Stimulated activated CD8-positive, alpha-beta memory T cell treated with anti-CD3 and anti-CD28 coated beads, Interleukin-7, amount 100 ng/mL, for 4 hours (primary cell): Measurements from ENCODE around the gene BRCA1.
"Not testable (repeated sequence)": the region's sequence is repeated elsewhere in the genome, so short reads cannot be mapped to it uniquely, and the experiment has no call there.

Source experiments
- DNase-seq, 2 donors: peaks; one replicate each; pipeline ENCODE4 v3.0.0-alpha.2; 2020; ENCODE audit warnings: low read depth in 2 of 2

Gene BRCA1

DNA sequence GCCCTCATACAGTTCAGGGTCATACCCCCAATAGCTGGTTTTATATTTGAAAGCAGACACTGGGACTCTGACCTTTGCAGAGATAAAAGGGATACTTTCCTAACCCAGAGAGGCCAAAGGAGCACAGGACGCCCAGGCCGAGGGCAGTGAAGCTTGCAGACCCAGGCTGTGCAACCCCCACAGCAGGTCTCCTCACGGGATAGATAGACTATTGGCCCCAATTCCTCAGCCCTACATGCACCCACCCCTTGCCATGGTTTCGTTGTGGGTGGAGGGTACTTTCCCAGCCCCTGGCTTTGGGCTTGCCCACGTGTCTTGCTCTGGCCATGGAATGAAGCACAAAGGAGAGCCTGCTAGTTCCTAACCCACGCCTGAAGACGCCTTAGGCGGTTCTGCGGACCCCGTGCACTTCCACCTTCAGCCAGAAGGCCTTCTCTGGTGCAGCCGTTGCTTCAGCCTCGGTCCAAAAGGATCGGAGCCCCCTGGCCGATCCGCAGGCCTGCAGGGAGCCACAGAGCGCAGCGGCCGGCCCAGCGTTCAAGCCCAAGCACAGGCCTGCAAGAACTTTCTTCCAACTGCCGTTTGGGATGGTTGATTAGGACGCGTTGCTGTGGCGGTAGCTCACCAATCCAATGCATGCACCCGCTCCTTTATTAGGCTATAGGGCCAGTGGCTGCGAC lies 9.8 kb upstream of the BRCA1 start:
- no peak for DNase-seq

DNA sequence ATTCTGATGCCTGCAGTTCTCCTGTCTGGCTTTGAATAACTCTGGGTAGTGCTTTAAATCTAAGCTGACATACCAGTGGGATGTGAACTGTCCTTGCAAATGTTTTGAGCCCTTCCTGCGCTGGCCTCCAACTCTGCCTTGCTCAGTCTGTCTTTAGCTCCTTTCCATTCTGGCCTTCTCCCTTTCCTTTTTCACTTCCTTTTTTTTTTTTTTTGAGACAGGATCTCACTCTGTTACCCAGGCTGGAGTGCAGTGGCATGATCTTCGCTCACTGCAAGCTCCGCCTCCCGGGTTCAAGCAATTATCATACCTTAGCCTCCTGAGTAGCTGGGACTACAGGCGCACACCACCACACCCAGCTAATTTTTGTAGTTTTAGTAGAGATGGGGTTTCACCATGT lies 8.3 kb upstream of the BRCA1 start:
- DNase-seq: not testable (repeated sequence)

DNA sequence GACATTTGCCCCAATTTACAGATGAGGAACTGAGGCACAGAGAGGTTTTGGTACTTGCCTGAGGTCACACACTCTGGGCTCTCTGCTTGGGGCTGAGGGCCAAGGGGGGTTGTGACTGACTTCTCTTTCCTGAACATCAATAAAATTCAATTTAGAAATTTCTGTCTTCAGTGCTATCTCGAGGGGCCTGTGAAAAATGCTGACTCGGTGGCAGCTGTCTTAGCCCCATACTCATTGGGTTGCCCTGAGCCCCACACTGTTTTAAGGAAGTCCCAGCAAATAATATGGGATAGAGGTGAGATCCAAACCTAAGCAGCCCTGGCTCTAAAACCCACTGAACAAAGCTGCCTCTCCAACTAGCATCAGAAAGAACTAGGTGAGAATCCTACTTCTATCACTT lies 7.0 kb upstream of the BRCA1 start:
- DNase-seq: no peak

DNA sequence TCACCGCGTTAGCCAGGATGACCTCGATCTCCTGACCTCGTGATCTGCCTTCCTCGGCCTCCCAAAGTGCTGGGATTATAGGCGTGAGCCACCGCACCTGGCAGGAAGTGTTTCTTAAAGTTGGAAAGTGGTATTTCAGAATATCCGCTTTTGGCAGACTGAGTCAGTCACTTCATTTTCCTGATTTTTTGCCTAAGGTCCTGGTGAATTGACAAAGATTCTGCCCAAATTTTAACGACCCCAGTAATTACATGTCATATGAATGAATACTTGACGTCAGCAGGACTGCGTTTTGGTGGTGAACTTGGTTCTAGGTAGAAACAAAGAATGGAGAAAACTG lies 4.5 kb upstream of the BRCA1 start:
- DNase-seq: no peak

DNA sequence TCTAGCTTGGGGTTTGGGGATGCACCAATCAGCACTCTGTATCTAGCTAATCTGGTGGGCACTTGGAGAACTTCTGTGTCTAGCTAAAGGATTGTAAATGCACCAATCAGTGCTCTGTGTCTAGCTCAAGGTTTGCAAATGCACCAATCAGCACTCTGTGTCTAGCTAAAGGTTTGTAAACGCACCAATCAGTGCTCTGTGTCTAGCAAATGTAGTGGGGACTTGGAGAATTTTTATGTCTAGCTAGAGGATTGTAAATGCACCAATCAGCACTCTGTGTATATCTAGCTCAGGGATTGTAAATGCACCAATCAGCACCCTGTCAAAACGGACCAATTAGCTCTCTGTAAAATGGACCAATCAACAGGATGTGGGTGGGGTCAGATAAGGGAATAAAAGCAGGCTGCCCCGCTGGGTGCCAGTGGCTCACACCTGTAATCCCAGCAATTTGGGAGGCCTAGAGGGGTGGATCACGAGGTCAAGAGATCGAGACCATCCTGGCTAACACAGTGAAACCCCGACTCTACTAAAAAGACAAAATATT lies 2.2 kb upstream of the BRCA1 start:
- not testable (repeated sequence) for DNase-seq

DNA sequence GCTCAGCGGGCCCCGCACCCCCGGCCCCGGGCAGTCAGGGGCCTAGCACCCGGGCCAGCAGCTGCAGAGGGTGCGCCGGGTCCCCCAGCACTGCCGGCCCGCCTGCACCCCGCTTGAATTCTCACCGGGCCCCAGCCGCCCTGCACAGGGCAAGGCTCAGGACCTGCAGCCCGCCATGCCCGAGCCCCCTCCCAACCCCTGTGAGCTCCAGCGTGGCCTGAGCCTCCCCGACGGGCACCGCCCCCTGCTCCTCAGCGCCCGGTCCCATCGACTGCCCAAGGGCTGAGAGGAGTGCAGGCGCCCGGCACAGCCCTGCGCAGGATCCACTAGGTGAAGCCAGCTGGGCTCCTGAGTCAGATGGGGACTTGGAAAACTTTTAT lies 1.7 kb upstream of the BRCA1 start:
- DNase-seq: no peak

DNA sequence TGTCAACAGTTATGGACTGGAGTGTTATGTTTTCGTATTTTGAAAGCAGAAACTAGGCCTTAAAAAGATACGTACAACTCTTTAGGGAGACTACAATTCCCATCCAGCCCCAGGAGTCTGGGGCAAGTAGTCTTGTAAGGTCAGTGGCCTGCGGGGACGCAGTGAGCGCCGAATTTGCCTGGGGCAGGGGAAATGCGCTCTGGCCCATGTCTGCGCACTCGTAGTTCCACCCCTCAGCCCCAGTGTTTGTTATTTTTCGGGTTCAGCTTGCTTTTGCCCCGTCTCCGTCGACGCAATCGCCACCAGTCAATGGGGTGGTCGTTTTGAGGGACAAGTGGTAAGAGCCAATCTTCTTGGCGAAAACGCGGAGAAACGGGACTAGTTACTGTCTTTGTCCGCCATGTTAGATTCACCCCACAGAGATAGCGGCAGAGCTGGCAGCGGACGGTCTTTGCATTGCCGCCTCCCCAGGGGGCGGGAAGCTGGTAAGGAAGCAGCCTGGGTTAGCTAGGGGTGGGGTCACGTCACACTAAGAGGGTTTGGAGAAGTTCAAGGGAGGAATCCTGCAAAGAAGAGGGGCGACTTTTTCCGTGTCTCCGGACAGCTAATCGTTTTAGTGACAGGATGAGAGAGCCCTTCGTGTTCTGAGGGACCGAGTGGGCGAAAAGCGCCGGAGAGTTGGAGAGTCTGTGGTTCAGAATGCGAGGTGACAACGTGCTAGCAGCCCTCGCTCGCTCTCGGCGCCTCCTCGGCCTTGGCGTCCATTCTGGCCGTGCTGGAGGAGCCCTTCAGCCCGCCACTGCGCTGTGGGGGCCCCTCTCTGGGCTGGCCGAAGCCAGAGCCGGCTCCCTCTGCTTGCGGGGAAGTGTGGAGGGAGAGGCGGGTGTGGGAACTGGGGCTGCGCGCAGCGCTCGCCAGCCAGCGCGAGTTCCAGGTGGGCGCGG lies 1.1 kb upstream of the BRCA1 start:
- DNase-seq: no peak

DNA sequence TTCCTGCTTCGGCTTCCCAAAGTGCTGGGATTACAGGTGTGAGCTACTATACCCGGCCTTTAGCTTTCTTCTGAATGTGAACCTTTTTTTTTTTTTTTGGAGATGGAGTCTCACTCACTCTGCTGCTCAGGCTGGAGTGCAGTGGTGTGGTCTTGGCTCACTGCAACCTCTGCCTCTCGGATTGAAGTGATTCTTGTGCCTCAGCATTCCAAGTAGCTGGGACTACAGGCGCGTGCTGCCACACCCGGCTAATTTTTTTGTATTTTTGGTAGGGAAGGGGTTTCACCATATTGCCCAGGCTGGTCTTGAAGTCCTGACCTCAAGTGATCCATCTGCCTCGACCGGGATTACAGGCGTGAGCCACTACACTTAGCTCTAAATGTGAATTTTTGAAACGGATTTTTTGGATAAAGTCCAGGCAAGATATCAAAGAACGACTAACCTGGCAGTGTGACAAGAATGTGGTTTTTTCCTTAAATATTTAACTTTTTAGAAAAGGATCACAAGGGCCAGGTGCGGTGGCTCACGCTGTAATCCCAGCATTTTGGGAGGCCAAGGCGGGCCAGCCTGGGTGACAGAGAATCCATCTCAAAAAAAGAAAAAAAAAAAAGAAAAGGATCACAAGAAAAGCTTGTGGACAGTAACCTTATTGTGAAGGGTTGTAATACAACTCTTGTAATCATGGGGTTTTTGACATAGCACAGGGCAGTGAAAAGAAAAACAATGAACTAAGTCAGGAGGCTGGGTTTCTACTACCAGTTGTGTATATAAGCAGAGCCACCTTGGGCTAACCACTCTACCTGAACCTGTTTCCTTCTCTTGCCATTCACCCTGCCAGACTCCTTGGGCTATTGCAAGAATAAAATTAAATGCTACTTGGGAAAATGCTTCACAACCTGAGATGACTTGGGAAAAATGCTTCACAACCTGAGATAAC lies 6.2 kb downstream of the BRCA1 start:
- DNase-seq: no peak

DNA sequence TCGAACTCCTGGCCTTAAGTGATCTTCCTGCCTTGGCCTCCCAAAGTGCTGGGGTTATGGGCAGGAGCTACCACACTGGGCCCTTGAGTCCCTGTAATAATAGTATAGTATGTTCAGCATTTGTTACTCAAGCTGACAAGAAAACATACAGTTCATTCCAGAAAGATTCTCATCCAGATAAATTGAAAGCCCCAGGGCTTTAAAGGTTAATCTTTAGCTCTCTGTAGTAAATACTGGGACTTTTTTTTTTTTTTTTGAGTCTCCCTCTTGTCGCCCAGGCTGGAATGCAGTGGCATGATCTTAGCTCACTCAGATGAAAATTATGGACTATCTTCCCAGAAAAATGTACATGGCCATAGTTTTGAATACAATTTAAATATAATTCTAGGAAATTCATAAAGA lies 11.0 kb downstream of the BRCA1 start:
- no peak for DNase-seq

DNA sequence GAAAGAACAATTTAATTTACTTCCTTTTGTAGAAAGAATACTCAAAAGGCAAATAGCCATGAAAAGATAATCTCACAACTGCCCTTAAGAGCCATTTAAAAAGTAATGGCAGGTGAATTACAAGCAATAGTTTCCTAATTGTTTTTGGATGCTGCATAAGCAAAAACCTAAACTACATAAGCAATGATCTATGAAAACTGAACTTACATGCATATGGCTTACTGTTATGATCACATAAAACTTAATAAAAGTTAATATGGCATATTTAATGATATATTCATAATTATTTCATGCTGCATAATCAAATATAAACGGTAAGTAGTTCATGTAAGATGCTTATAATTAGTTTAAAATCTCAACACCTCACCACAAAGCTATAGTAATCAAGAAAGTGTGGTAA lies 18.6 kb downstream of the BRCA1 start:
- no peak for DNase-seq

DNA sequence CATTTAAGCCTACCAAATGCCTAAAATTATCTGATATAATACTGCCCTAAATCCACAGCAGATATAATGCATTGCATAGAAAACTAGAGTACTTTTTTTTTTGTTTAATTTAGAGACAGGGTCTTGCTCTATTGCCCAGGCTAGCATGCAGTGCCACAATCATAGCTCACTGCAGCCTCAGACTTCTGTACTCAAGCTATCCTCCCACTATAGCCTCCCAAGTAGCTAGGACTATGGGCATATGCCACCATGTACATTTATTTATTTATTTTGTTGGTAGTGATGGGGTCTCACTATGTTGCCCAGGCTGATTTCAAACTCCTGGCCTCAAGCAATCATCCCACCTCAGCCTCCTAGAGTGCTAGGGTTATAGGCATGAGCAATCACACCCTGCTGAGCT lies 20.0 kb downstream of the BRCA1 start:
- no peak for DNase-seq

DNA sequence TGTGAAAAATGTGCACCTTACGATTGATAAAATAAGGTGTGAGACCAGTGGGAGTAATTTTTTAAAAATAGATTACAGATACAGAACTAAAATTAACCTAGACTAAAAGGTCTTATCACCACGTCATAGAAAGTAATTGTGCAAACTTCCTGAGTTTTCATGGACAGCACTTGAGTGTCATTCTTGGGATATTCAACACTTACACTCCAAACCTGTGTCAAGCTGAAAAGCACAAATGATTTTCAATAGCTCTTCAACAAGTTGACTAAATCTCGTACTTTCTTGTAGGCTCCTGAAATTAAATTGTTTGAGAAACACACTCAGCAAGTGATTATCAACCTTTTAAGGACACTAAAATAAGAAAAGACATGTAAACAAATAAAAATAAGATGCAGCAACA lies 20.5 kb downstream of the BRCA1 start:
- no peak for DNase-seq

DNA sequence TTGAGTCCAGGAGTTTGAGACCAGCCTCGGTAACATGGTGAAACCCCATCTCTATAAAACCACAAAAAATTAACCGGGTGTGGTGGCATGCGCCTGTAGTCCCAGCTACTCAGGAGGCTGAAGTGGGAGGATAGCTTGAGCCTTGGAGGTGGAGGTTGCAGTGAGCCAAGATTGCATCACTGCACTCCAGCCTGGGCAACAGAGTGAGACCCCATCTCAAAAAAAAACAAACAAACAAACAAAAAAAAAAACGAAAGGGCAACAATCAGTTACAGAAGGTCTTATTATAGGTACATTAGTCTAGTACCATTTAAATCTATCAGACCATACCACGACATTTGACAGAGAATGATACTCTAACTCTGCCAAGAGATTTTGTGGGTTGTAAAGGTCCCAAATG lies 29.8 kb downstream of the BRCA1 start:
- DNase-seq: not testable (repeated sequence)

DNA sequence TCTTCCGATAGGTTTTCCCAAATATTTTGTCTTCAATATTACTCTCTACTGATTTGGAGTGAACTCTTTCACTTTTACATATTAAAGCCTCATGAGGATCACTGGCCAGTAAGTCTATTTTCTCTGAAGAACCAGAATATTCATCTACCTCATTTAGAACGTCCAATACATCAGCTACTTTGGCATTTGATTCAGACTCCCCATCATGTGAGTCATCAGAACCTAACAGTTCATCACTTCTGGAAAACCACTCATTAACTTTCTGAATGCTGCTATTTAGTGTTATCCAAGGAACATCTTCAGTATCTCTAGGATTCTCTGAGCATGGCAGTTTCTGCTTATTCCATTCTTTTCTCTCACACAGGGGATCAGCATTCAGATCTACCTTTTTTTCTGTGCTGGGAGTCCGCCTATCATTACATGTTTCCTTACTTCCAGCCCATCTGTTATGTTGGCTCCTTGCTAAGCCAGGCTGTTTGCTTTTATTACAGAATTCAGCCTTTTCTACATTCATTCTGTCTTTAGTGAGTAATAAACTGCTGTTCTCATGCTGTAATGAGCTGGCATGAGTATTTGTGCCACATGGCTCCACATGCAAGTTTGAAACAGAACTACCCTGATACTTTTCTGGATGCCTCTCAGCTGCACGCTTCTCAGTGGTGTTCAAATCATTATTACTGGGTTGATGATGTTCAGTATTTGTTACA lies 30.9 kb downstream of the BRCA1 start:
- DNase-seq: no peak

DNA sequence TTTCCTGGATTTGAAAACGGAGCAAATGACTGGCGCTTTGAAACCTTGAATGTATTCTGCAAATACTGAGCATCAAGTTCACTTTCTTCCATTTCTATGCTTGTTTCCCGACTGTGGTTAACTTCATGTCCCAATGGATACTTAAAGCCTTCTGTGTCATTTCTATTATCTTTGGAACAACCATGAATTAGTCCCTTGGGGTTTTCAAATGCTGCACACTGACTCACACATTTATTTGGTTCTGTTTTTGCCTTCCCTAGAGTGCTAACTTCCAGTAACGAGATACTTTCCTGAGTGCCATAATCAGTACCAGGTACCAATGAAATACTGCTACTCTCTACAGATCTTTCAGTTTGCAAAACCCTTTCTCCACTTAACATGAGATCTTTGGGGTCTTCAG lies 32.3 kb downstream of the BRCA1 start:
- DNase-seq: no peak

DNA sequence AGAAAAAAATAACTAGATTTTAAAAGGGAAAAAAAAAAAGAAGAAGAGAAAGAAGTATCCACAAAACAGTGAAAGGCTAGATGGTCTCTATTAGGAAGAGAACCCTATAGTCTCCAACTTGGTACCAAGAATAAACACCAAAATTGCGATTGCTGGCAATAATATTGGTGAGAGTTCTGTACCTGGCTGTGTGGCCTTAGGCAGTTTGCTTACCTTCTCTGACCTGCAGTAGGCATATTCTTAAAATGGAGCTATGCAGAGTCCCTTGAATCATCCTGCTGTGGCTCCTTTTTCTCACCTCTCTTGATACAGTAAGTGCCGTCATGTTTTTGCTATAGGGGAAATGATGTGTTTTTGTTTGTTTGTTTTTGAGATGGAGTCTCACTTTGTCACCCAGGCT lies 35.1 kb downstream of the BRCA1 start:
- DNase-seq: no peak

DNA sequence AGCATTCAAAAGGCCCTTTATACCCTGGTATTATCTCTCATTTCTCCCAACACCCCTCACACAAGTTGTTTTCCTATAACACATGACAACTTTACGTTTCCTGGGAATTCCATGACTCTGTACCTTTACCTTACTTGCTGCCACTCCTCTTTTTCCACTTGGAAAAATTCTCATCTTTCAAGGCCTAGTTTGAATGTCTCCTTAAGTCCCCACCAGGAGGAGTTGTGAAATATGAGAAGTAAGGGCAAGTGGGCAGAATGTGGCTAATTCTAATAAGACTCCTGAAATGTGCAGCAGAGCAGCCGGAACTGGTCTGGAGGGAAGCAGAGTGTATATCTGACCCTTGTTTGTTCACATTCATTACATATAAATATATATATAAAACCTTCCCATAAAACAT lies 39.7 kb downstream of the BRCA1 start:
- no peak for DNase-seq

DNA sequence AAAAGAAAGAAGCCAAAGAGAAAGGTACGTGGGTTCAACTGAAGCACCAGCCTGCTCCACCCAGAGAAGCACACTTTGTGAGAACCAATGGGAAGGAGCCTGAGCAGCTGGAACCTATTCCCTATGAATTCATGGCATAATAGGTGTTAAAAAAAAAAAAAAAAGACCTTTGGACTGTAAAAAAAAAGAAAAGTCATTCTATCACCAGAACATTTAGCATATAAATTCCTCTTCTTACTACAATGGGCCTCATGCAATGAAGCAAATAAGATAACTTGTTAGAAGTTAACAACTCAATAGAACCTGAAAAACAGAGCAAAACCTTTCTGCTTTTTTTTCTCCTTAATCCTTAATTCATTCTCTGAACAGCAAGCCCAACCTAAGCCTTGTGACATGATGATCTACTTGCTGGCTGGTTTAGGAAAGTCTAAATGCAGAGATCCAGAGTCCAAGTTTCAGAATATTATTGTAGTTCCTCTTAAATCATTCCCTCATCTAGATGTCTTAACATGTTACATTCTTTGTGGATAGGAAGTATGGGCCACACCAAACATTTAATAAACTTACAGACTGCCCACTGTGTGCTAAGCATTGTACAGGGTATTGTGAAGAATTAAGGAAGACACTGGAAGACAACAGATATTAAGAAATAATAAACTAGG lies 45.4 kb downstream of the BRCA1 start:
- no peak for DNase-seq

DNA sequence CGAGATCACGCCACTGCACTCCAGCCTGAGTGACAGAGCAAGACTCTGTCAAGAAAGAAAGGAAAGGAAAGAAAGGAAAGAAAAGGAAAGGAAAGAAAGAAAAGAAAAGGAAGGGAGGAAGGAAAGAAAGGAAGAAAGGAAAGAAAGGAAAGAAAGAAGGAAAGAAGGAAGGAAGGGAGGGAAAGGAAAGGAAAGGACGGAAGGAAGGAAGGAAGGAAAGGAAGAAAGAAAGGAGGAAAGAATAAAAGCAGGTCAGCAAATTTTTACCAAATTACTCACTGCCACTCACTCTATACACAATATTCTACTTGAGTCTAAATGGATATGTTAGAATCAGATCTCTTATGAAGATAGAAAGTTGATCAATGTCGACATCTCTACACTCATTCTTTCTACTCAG lies 50.3 kb downstream of the BRCA1 start:
- no peak for DNase-seq

DNA sequence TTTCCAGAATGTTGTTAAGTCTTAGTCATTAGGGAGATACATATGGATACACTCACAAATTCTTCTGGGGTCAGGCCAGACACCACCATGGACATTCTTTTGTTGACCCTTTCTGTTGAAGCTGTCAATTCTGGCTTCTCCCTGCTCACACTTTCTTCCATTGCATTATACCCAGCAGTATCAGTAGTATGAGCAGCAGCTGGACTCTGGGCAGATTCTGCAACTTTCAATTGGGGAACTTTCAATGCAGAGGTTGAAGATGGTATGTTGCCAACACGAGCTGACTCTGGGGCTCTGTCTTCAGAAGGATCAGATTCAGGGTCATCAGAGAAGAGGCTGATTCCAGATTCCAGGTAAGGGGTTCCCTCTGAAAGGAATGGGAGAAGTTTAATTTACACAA lies 54.3 kb downstream of the BRCA1 start:
- DNase-seq: no peak

DNA sequence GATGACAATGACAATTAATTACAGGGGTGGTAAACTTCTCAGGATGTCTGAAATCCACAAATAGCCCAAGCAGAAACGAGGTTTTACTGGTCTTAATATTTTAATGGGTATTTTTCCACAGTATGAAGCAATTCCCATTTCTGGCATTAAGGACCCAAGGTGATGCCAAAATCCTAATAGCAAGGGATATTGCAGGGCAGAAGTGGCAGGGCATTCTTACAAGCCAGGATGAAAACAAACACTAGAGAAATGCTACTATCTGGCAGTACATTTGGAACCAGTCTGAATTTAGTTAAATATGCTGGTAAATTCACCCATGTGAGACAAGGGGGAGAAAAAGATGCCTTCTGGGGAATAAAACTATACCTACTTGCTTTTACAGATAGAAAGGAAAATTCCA lies 54.9 kb downstream of the BRCA1 start:
- no peak for DNase-seq
